Stomach (tissue), 9 donors: ENCODE results near the gene CPT2. TPM values are rescaled to one million over a fixed set of nuclear protein-coding genes. Genes with fewer than 3 reads are reported as not detected.

ENCODE experiments used
- DNase-seq, 2 donors: peaks; one replicate each; pipeline versions ENCODE4 v3.0.0 to v3.0.0-alpha.2; 2013 to 2019
- H3K27ac ChIP-seq, 5 donors: fragments of 200-600 bp in 4 of 5; sonication (generic) in 4 of 5; one replicate each; pipeline ENCODE4 v1.5.1; 2013 to 2019; ENCODE audit warnings: mild to moderate bottlenecking in 1 of 5, moderate library complexity in 1 of 5
- H3K27me3 ChIP-seq, 3 donors: fragments of 200-600 bp; sonication (generic); one replicate each; pipeline ENCODE4 v1.5.1; 2017 to 2019; ENCODE audit warnings: mixed run types in 1 of 3
- H3K36me3 ChIP-seq, 4 donors: fragments of 200-600 bp; sonication (generic); 1 replicate in 3 of 4; 2 replicates in 1 of 4; pipeline ENCODE4 v1.5.1; 2016 to 2019
- H3K4me1 ChIP-seq, 4 donors: fragments of 200-600 bp; sonication (generic); one replicate each; pipeline ENCODE4 v1.5.1; 2016 to 2019
- H3K4me3 ChIP-seq, 4 donors: fragments of 200-600 bp; sonication (generic) in 3 of 4; one replicate each; pipeline ENCODE4 v1.5.1; 2016 to 2019; ENCODE audit warnings: mild to moderate bottlenecking in 1 of 4
- H3K9me3 ChIP-seq, 4 donors: fragments of 200-600 bp; sonication (generic); one replicate each; pipeline ENCODE4 v1.5.1; 2016 to 2019
- CTCF ChIP-seq, 7 experiments: fragments of 450-650 bp in 4 of 7; fragments of 200-600 bp in 3 of 7; sonication (generic) in 3 of 7; IDR thresholded peaks; one replicate each; pipeline ENCODE4 v1.5.1; 2016 to 2019; ENCODE audit warnings: antibody characterized with exemption in 7 of 7, control low read depth in 2 of 7, mild to moderate bottlenecking in 1 of 7
- EP300 ChIP-seq: sonication (generic); formaldehyde crosslinking; IDR thresholded peaks from one replicate; pipeline ENCODE4 v1.6.1; 2017; ENCODE audit warnings: antibody characterized with exemption
- POLR2A ChIP-seq, 4 donors: fragments of 450-650 bp; IDR thresholded peaks; one replicate each; pipeline ENCODE4 v1.6.1; 2016; ENCODE audit warnings: antibody characterized with exemption in 4 of 4, control low read depth in 2 of 4, mild to moderate bottlenecking in 1 of 4, moderate library complexity in 1 of 4
- POLR2AphosphoS5 ChIP-seq, 3 donors: sonication (generic); formaldehyde crosslinking; IDR thresholded peaks; one replicate each; pipeline ENCODE4 v1.6.1; 2016; ENCODE audit warnings: antibody characterized with exemption in 3 of 3
- WGBS, 5 donors: extraction: QIAGEN DNeasy Blood & Tissue Kit in 3 of 5; methylation state at CpG; one replicate each; pipeline versions ENCODE4 v1.1.5 to v1.1.7; 2013 to 2018; 5-methylcytosine and 5-hydroxymethylcytosine counted together
- intact Hi-C: fragments of 100-400 bp; cut with DNase I; formaldehyde crosslinking; loops from one replicate; pipeline ENCODE4 v1.15.1; 2023; ENCODE audit warnings: low total_unique reads
- polyA plus RNA-seq, 3 donors: library from polyadenylated mRNA; stranded (reverse); fragments of 200-250 nt; gene quantifications; one replicate each; pipeline ENCODE4 v1.2.3, GENCODE V29; 2013
- total RNA-seq, 5 donors: library from RNA; depleted of rRNA; stranded (reverse); fragments of >200 nt; gene quantifications; one replicate each; pipeline versions ENCODE4 v1.1.0 to v1.2.3, GENCODE V29; 2014 to 2016
- donor health status: healthy with polysubstance abuse.
- donor health status: Bipolar disorder and iron deficiency.
- donor health status: healthy.

The CPT2 gene
- total and polyA plus RNA-seq, 8 donors: 2.3 to 221 (median 19.4) TPM

DNA sequence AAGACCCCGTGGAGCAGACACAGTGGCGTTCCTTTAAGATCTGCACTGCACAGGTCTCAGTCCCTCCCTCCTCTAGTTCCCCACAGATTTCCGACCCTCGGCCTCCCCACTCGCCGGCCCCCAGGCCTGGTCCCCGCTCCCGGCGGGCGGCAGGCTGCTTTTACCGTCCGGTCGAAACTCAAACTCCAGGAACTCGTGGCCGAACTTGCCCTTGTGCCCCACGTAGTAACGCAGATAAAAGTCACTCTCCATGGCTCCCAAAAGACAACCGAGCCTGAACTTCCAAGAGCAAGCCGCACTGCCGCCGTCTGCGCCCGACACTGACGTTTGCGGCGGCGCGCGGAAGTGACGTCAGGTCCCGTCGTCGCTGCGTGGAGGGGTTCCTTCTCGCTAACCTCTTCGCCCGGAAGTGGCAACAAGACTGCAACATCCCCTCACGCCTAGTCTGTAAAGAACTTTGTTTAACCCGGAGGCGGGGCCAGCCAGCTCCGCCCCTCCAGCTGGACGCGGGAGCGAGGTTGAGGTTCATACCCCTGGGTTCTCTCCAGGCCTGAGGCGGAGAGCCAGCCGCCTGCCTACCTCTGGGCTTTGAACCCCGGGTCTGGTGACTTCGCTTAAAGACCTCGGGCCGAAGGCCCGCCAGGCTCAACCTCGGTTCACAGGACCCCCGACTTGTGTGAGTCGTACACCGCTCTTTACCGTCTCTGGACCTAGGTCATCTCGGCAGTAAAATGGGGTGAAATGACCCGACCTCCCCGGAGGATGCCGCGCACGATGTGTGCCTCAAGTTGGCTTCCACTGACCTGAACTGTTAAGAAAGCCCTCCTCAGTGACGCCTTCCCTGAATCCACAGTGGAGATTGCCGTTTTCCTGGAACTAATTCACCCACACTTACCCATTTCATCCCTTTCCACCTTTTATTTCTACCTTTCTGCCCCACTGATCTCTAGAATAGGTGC, 41.9 kb downstream of the CPT2 start, which contains the start of gene MAGOH:
MAGOH (minus strand) TSS at position 322 of the 959 bp plus-strand sequence; CDS start at position 252, 70 bp downstream.
- Histone ChIP-seq H3K36me3 (peaks cover 14 to 29% (median 28%) of the 10 kb centered on the region in 4 donors), H3K27me3 (no peaks in the 10 kb centered on the region), H3K9me3 (no peaks in the 10 kb centered on the region), H3K27ac (peak within 1 kb of the TSS; percentile 62 to 89 (median 86)), H3K4me3 (peak within 1 kb of the TSS; percentile 78 to 99 (median 87)), H3K4me1 (peaks cover 21 to 38% (median 32%) of the 10 kb centered on the region in 4 donors)
- intact Hi-C loops: no loop called here
- peak; percentile 94 to 99 for DNase-seq
- TF ChIP-seq CTCF (IDR thresholded peaks at IDR 0.05) (no peak), POLR2A (IDR thresholded peaks at IDR 0.05) (peak in 2 of 4 donors; percentile 37 to 63), POLR2AphosphoS5 (IDR thresholded peaks at IDR 0.05) (peak; percentile 93 to 99 (median 98)), EP300 (peak; percentile 2)
- WGBS, 5 donors: 6% methylated on average over 47 to 64 of the region's 64 CpGs

DNA sequence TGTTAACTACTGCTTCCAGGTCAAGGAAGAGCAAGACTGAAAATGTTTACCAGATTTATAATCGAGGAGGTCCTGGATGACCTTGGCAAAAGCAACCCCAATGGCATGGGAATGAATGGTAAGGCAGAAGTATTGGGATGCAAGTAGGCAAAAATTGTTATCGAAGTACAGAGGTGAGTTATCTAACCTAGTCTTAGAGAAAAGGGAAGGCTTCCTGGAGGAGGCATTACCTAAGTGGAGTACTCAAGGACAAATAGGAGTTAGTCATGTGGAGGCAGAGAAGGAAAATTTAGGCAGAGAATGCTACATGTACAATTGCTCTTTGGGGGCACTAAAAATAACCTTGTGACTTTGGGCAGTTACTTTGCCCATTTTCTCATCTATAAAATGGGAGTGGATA, 45.2 kb downstream of the CPT2 start:
- 90 to 93% (median 92%) methylated on average over 2 of the region's 2 CpGs for WGBS, 5 donors
- no peaks in the 10 kb centered on the region for H3K27me3 ChIP-seq
- H3K36me3 ChIP-seq: no peaks in the 10 kb centered on the region
- no peaks in the 10 kb centered on the region for H3K9me3 ChIP-seq
- H3K4me3 ChIP-seq: no peak overlapping the region
- H3K27ac ChIP-seq: no peak overlapping the region
- TF ChIP-seq POLR2AphosphoS5 (IDR thresholded peaks at IDR 0.05) (no peak), POLR2A (IDR thresholded peaks at IDR 0.05) (no peak), EP300 (no peak), CTCF (IDR thresholded peaks at IDR 0.05) (no peak)
- H3K4me1 ChIP-seq: peaks cover 17 to 19% (median 19%) of the 10 kb centered on the region in 4 donors
- intact Hi-C loops: no loop called here
- no peak for DNase-seq

GRCh38 chr1:53242381-53242780, 45.8 kb downstream of the CPT2 start:
- no peak overlapping the region for H3K4me3 ChIP-seq
- no peak overlapping the region for H3K27ac ChIP-seq
- peaks cover 11 to 14% (median 13%) of the 10 kb centered on the region in 4 donors for H3K4me1 ChIP-seq
- no peaks in the 10 kb centered on the region for H3K27me3 ChIP-seq
- no peak for TF ChIP-seq EP300
- no peak for TF ChIP-seq CTCF (IDR thresholded peaks at IDR 0.05)
- TF ChIP-seq POLR2AphosphoS5 (IDR thresholded peaks at IDR 0.05): no peak
- TF ChIP-seq POLR2A (IDR thresholded peaks at IDR 0.05): no peak
- DNase-seq: no peak
- no peaks in the 10 kb centered on the region for H3K36me3 ChIP-seq
- 75 to 86% (median 81%) methylated on average over 4 of the region's 4 CpGs for WGBS, 5 donors
- H3K9me3 ChIP-seq: no peaks in the 10 kb centered on the region
- intact Hi-C loops: no loop called here

DNA sequence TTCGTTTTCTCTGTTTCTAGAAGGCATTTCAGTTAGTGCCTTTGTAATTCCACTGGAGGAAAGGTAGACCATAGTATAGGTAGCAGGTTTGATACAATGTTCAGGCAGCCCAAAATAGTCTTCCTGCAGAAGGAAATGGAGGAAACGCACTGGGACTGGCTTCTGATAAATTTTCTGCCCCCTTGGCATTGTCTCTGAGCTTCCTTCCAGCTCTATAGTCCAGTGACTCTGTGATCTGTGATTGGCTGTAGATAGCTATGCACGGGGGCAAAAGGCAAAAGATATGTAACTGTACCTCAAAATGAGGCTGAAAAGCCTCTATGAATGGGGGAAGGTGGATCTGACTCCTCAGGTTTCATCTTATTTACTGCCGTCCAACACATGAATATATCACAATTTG, 47.5 kb downstream of the CPT2 start:
- Histone ChIP-seq H3K9me3 (no peaks in the 10 kb centered on the region), H3K36me3 (no peaks in the 10 kb centered on the region), H3K27me3 (no peaks in the 10 kb centered on the region), H3K4me3 (no peak overlapping the region), H3K27ac (no peak overlapping the region), H3K4me1 (peaks cover 2 to 3% (median 2%) of the 10 kb centered on the region in 4 donors)
- no peak for TF ChIP-seq CTCF (IDR thresholded peaks at IDR 0.05)
- no peak for TF ChIP-seq POLR2AphosphoS5 (IDR thresholded peaks at IDR 0.05)
- TF ChIP-seq POLR2A (IDR thresholded peaks at IDR 0.05): no peak
- TF ChIP-seq EP300: no peak
- intact Hi-C loops: no loop called here
- whole genome bisulfite sequencing, 5 donors: 31 to 38% (median 37%) methylated on average over 4 of the region's 4 CpGs
- DNase-seq: no peak
